Large intestine (tissue), 3 donors: ENCODE measurements around the gene EPYC. TPM values are rescaled to one million over a fixed set of nuclear protein-coding genes. Genes with fewer than 3 reads are reported as not detected.

Source experiments
- DNase-seq, 2 donors: peaks; one replicate each; pipeline versions ENCODE4 v3.0.0 to v3.0.0-alpha.2; 2013
- H3K27ac ChIP-seq: one replicate; pipeline ENCODE4 v1.5.1; 2013; ENCODE audit warnings: low read length
- H3K27me3 ChIP-seq: 2 replicates; pipeline ENCODE4 v1.6.1; 2013; ENCODE audit warnings: low read length; ENCODE audit not compliant: control insufficient read depth, insufficient read depth
- H3K36me3 ChIP-seq: 2 replicates; pipeline ENCODE4 v1.6.1; 2013; ENCODE audit warnings: low read length; ENCODE audit not compliant: control insufficient read depth, insufficient read depth
- H3K4me1 ChIP-seq: one replicate; pipeline ENCODE4 v1.6.1; 2013; ENCODE audit warnings: low read length; ENCODE audit not compliant: control insufficient read depth, insufficient read depth
- H3K4me3 ChIP-seq: one replicate; pipeline ENCODE4 v1.5.1; 2013; ENCODE audit warnings: low read length
- H3K9me3 ChIP-seq: one replicate; pipeline ENCODE4 v1.6.1; 2013; ENCODE audit warnings: mild to moderate bottlenecking, low read depth, low read length, moderate library complexity; ENCODE audit not compliant: control insufficient read depth
- WGBS: methylation state at CpG from one replicate; pipeline ENCODE4 v1.1.5; 2013; ENCODE audit warnings: low lambda C conversion rate; ENCODE audit not compliant: insufficient coverage; 5-methylcytosine and 5-hydroxymethylcytosine counted together
- polyA plus RNA-seq: library from polyadenylated mRNA; unstranded; fragments of 120-200 nt; gene quantifications from one replicate; pipeline ENCODE4 v1.2.1, GENCODE V29; 2013

Gene EPYC
- polyA plus RNA-seq, 1 donor = 0.13 TPM

DNA sequence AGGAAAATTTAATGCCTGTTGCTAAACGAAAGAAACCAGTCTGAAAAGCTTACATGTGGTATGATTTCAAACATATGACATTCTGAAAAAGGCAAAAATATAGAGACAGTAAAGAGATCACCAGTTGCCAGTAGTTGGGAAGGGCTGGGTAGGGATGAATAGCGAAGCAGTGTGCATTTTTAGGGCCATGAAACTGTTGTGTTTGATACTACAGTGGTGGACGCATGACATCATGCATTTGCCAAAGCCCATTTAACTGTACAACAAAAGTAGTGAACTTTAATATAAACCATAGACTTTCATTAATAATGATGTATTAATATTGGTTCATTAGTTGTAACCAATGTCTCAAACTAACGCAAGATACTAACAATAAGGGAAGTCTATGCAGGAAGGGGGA is 14.7 kb upstream of the EPYC start:
- no peak for DNase-seq
- no peaks in the 10 kb centered on the region for H3K9me3 ChIP-seq
- no peak overlapping the region for H3K4me3 ChIP-seq
- no peaks in the 10 kb centered on the region for H3K4me1 ChIP-seq
- H3K36me3 ChIP-seq = no peaks in the 10 kb centered on the region
- no peak overlapping the region for H3K27ac ChIP-seq
- 100% methylated on average over 2 of the region's 4 CpGs for whole genome bisulfite sequencing
- H3K27me3 ChIP-seq = no peaks in the 10 kb centered on the region

DNA sequence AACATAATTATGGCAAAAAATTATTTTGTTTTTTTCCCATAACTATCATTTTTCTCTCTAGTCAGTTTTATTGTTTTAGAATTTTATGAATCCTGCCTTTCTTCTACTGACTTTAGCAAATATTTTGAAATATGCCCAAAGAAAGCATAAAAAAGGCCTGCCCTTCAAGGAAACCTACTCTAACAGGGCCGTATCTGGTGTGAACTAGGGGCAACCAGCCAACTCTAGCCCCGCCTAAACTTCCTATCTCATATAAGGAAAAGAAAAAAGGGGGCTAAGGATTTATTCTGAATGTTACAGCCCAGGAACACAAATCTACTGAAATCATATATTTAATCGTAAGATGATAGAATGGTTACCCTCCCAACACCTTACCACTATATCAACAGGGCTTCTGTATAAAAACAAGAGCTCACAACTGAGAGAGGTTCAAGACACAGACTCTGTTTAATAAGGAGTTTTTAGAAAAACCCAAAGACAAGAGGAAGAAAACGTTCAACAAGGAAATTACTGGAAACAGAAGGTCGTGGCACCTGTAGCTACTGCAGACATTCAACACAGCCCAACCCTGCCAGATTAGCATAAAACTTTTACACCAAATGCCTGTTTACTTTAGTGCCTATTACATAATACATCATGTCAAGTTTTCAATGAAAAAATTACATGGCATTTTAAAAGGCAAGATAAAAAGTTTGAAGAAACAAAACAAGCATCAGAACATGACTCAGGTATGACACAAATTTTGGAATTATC is 12.9 kb upstream of the EPYC start:
- no peak for DNase-seq
- Histone ChIP-seq H3K27ac (no peak overlapping the region), H3K4me1 (no peaks in the 10 kb centered on the region), H3K36me3 (no peaks in the 10 kb centered on the region), H3K9me3 (no peaks in the 10 kb centered on the region), H3K4me3 (no peak overlapping the region), H3K27me3 (no peaks in the 10 kb centered on the region)
- WGBS = 100% methylated on average over 2 of the region's 5 CpGs

DNA sequence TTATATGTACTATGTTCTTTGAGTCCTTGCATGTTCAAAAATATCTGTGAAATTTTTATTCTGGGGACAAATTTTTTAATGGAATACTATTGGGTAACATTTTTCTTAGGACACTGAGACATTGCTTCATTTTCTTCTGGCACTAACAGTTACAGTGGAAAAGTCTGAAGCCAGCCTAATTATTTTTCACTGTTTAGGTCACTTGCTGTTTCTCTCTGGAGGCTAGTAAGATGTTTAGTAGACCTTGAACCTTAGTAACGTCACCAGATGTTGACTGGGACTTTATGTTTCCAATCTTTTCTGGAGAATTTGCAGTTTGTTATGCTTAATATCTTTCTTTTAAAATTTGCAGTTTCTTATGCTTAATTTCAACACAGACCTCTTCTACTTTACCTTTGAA is 12.3 kb upstream of the EPYC start:
- no peaks in the 10 kb centered on the region for H3K36me3 ChIP-seq
- no peaks in the 10 kb centered on the region for H3K9me3 ChIP-seq
- DNase-seq = no peak
- WGBS = 57% methylated on average over 1 of the region's 1 CpG
- no peak overlapping the region for H3K27ac ChIP-seq
- H3K4me1 ChIP-seq = no peaks in the 10 kb centered on the region
- no peaks in the 10 kb centered on the region for H3K27me3 ChIP-seq
- H3K4me3 ChIP-seq = no peak overlapping the region

DNA sequence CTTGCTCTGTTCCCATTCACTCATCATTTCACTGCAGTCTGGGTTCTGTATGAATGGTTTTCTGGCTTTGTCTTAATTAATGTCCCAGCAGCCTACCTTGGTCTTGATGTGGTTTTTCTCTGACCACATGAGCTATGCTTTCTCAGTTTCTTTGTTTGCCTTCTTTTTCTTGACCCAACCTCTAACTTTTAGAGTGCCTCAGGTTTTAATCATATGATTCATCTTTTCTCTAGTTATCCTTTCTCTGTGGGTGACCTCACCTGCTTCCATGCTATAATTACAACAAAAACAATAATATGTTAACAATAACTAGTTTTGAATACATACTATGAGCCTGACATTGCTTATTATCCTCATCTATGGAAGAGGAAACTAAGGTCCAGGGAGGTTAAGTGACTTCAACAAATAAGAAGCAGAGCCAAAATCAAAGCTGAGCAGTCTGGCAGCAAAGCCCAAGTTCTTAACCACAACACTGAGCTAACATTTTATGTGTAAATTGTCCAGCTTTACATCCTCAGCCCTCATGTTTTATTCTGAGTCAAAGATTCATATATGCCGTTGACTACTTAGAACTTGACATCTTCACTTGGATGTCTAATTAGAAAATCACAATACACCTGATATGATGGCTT is 4.7 kb upstream of the EPYC start:
- WGBS = 100% methylated on average over 1 of the region's 1 CpG
- no peak for DNase-seq
- no peak overlapping the region for H3K4me3 ChIP-seq

DNA sequence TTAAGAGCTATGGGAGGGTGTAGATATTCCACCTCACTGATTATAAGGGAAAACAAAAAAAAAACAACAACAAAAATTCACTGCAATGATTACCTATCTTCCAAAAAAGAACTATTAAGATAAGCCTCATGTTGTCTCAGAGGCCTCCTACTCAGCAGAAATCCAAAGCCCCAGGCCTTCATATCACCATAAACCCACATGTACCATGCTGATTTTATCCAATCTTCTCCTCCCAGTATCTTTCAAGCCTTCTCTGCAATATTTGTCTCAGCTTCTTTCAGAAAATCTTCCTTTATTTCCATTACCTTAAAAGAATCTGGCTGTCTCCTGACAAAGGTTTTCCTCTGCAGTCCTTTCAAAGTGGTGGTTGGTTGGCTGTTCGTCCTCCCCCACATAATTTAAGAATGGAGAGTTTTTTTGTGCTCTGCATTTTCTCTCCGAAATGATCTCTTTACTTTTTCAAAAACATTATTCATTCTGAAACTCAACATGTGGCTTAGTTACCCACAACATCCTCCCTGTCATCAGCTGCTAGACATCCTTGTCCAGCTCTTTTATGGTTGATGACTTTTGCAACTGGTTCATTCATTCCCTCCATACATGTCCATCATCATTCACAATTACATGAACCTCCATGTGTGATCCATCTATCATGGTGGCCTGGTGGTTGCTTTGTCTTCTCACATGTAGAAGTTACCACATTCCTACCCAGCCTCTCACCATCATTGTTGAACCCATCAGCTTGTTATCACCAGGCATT is 2.9 kb upstream of the EPYC start:
- no peaks in the 10 kb centered on the region for H3K9me3 ChIP-seq
- no peak overlapping the region for H3K4me3 ChIP-seq
- H3K36me3 ChIP-seq = no peaks in the 10 kb centered on the region
- H3K4me1 ChIP-seq = no peaks in the 10 kb centered on the region
- DNase-seq = no peak
- no peaks in the 10 kb centered on the region for H3K27me3 ChIP-seq
- 93% methylated on average over 2 of the region's 2 CpGs for WGBS
- H3K27ac ChIP-seq = no peak overlapping the region

More for the DNA sequence above, 4.7 kb upstream of the EPYC start:
- no peaks in the 10 kb centered on the region for H3K36me3 ChIP-seq
- no peaks in the 10 kb centered on the region for H3K27me3 ChIP-seq
- no peaks in the 10 kb centered on the region for H3K4me1 ChIP-seq
- H3K9me3 ChIP-seq = no peaks in the 10 kb centered on the region
- H3K27ac ChIP-seq = no peak overlapping the region

DNA sequence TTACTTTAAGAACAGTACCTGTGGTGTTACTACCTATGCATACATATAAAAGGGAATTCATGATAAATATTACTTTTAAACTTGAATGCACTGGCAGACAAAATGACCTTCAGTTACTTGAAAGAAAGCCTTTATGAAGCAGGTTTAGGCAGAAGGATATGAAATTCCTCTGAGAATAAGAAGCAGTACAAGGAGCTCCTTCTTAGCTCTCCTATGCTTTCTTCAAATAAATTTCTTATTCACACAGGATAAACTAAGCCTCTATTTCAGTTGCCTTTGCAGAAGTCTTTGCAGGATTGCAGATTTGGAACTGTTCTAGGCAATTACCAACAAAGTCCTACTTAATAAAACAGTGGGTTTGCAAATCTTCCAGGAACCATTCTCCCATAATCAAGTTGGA is 1.0 kb downstream of the EPYC start:
- Histone ChIP-seq H3K27ac (no peak overlapping the region), H3K36me3 (no peaks in the 10 kb centered on the region), H3K27me3 (no peaks in the 10 kb centered on the region), H3K4me3 (no peak overlapping the region), H3K4me1 (no peaks in the 10 kb centered on the region), H3K9me3 (no peaks in the 10 kb centered on the region)
- DNase-seq = no peak

DNA sequence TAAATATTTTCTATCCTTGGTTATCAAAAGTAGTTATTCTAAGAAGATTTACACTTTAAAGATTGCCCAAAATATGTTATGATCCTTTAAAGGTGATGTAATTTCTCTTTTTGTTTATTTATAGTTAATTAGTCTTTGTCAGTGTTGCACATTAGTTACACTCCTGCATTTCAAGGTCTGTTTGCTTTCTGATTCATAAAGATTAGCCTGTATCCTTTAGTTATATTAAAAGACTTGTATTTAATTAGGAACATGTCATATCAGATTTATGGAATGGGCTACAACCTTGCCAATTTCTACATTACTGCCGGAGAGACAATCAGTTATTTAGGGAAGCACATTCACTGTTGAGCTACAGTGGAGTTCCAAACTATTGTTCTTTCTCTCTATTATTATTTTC is 3.5 kb downstream of the EPYC start:
- Histone ChIP-seq H3K9me3 (no peaks in the 10 kb centered on the region), H3K27ac (no peak overlapping the region), H3K36me3 (no peaks in the 10 kb centered on the region), H3K27me3 (no peaks in the 10 kb centered on the region), H3K4me3 (no peak overlapping the region), H3K4me1 (no peaks in the 10 kb centered on the region)
- 78% methylated on average over 1 of the region's 1 CpG for WGBS
- DNase-seq = no peak

DNA sequence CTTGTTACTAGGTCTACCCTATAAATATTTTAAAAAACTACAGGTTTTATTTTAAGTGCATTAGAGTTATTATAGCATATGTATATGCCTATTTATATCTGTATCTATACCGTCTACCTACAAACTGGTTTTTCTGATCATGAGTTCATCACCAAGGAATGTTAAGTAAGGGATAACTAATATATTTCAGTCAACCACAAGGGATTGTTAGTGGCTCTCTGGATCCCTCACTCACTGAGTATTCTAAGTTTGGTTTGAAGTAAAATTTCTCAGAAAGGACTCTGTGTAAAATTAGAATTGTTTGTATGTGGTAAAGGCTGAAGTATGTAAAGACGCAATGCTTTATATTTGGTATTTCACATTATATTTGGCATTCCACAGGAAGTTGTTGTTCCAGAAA is 4.8 kb downstream of the EPYC start:
- Histone ChIP-seq H3K36me3 (no peaks in the 10 kb centered on the region), H3K4me1 (no peaks in the 10 kb centered on the region), H3K9me3 (no peaks in the 10 kb centered on the region), H3K27me3 (no peaks in the 10 kb centered on the region), H3K4me3 (no peak overlapping the region), H3K27ac (no peak overlapping the region)
- no peak for DNase-seq
- WGBS = 80% methylated on average over 1 of the region's 2 CpGs

DNA sequence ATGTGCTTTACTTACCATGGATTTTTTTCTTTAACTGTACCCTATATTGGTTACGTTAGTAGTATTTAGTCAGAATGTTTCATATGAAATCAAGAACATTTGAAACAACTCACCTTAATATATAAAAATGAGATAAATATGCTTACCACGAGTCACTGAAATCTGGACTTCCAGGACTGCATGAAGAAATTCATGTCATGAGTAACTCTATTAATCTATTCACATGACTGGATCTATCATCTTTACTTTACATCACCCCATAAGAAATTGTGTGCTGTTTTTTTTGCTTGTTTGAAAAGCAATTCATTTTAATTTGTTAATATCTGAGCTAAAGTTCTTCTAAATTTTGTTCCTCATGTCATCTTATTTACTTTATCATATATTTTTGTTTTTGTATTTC is 5.2 kb downstream of the EPYC start:
- 100% methylated on average over 1 of the region's 2 CpGs for WGBS
- Histone ChIP-seq H3K27me3 (no peaks in the 10 kb centered on the region), H3K9me3 (no peaks in the 10 kb centered on the region), H3K4me1 (no peaks in the 10 kb centered on the region), H3K4me3 (no peak overlapping the region), H3K27ac (no peak overlapping the region), H3K36me3 (no peaks in the 10 kb centered on the region)
- DNase-seq = no peak

DNA sequence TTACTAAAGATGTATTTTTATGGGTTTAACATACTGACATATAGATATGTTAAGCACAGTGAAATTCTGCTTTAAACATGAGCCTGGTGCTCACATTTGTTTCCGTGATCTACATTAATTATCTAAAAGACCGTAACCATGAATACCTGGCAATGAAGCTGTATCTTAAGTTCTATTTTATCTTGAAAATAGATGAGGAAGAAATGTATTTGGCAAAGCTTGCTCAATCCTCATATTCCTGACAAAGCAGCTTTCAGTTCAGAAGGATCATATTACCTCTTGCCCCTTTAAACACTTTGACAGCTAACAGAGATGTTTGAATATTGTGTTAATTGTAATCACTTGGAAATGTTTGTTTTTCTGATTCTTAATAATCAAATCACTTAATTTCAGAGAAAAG is 9.8 kb downstream of the EPYC start:
- Histone ChIP-seq H3K36me3 (no peaks in the 10 kb centered on the region), H3K4me3 (no peak overlapping the region), H3K4me1 (no peaks in the 10 kb centered on the region), H3K27me3 (no peaks in the 10 kb centered on the region), H3K9me3 (no peaks in the 10 kb centered on the region), H3K27ac (no peak overlapping the region)
- WGBS = 33% methylated on average over 2 of the region's 2 CpGs
- DNase-seq = no peak
